ENCODE results near the gene TSPAN1.
A peak's percentile ranks its signal among the peaks of the same experiment; 100 is the strongest.

Gene TSPAN1

GRCh38 chr1:46188295-46189030 is 13.6 kb downstream of the TSPAN1 start:
- no peak for DNase-seq

DNA sequence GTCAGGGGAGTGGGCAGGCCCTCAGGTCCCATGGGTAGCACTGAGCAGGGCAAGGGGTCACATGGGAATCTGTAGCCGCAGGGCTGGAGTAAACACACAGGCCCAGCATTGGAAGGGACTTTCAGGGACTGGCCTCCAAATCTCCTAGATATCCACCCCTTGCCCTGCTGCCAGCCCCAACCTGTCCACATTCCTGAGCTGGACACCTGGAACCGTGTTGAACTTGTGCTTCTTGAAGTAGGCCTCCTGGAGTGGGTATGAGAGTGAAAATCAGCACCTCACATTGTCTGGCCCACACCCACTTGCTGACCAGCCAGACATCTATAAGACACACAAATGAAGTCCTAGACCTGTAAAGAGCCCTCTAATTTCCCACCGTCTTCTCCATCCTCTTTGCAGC is 15.7 kb downstream of the TSPAN1 start:
- no peak for DNase-seq

DNA sequence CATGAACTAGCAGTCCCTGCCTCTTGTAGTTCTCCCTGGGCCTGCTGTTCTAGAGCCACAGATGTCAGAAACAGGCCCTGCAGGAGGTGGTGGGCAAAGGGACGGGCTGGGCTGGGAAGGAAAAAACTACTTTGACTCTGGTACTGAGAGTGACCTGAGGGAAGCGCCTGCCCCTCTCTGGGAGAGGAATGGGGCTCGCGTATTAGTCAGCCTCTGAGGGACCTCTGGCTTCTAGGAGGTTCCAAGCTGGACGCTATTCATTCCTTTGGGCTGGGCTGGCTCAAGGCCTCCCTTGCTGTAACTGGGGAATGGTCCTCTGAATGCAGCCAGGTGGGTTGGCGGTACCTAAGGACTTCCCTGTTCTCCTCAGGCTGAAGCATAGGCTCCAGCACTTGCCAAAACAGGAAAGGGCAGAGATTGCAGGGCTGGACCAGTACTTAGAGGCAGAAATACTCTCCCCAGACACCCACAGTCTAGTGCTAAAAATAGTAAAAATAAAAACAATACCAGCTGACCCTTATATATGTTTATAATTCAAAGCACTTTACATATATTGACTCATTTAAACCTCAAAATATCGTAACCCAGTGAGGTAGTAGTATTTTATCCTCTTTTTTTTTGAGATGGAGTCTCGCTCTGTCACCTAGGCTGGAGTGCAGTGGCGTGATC is 16.3 kb downstream of the TSPAN1 start:
- DNase-seq: no peak

GRCh38 chr1:46192171-46192570 is 17.3 kb downstream of the TSPAN1 start:
- DNase-seq: no peak

- no peak for DNase-seq
Observed at GRCh38 chr1:46193285-46193684, 18.4 kb downstream of the TSPAN1 start.

DNA sequence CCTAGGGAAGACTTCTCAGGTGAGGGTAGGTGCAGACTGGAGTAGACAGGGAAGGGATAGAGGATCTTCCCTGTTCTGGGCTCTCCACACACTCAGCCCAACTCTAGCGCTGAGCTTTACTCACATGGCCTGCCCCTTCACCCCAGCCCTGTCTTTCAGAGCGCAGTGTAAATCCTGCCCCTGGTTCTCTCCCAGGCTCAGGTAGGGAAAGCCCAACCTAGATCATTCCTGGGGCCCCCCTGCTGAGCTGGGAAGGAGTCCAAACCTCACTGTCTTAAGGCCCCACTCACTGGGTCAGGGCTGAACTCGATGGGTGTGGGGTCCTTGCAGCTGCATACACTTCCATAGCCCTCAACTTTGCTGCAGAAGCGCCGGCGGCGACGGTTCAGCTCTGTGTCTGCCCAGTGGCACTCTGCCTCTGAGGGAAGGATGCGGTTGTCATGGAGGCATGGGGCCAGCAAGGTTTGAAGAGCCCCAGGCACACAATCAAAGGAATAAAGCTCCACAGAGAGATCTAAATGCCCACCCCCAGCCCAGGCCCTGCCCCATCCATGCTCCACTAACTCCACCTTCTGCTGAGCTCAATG is 19.2 kb downstream of the TSPAN1 start:
- no peak for DNase-seq

DNA sequence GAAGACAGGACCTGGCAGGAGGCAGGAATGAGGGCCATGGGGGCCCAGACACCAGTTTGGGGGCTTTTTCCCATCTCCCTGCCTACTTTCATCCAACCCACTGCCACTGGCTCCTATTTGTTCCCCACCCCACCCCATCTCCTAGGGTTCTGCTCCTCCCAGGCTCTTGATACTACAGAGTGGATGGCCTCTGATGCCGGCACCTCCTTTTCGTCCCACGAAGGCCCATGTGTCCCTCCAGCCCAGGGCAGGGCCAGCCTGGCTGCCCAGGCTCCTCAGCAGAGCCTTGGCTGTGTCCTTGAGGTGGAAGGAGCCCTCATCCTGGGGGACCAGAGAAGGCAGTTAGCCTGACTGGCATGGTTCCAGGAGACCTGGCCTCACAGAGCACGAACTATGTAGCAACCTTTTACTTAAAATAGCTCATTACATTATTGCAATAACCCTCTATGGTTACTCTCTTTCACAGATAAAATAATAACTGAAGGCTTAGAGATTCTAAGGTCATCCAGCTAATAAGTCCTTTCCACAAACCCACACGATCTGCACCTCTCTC is 19.8 kb downstream of the TSPAN1 start:
- DNase-seq: no peak

GRCh38 chr1:46196609-46197008 is 21.7 kb downstream of the TSPAN1 start:
- DNase-seq: no peak

GRCh38 chr1:46197560-46197963 is 22.7 kb downstream of the TSPAN1 start:
- peak; percentile 37 for DNase-seq

GRCh38 chr1:46197964-46198811 is 23.3 kb downstream of the TSPAN1 start, which contains the start of gene POMGNT1:
POMGNT1 (minus strand) TSS chr1:46198434; CDS start chr1:46197821, 613 bp downstream.
- peak; percentile 72 for DNase-seq

- no peak for DNase-seq
Observed at GRCh38 chr1:46199233-46199749, 24.4 kb downstream of the TSPAN1 start.

DNA sequence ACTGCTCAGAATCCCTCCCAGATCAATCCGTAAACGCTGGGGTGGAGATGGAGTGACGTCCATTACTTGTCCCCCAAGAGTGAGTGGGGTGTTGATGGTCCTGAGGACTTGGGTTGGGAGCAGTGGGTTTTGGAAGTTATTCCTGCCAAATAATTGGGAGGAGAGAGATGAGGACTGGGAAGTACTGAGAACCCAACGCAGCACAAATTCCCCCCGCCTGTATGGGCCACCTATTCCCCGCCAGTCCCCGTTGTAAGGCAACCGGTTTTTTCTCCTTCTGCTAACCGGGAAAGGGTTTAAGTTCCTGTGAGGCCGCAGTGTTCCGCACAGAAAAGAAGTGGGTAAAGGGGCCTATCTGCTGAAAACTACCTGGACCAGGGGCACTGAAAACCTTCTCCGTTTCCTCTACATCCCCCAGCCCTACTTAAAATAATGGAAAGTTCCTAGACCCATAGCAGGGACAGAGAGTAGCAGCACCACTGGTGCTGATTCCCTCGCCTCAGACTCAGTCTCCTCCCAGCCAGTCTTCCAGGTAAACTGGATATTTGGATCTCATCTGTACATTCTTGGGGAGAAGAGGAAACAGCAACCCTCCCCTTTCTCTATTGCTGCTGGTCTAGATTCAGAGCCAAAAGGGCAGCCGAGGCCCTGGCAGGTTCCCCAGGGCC is 29.0 kb downstream of the TSPAN1 start:
- DNase-seq: no peak

DNA sequence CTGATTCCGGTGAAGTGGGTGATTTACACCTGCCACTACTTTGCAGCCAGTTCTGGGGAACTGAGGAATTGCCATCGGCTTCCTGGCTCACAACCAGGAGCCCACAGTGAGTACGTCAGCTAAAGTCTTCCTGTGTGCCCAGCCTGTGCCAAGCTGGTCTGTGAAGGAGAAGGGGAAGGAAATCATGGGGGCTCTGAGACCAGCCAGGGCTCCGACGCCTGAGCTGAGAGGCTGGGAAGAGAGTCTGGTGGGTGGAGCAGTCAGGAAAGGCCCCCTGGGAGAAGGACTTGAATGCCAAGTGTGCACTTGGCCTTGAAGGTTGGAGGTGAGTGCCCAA is 29.5 kb downstream of the TSPAN1 start:
- DNase-seq: no peak

- no peak for DNase-seq
Observed at GRCh38 chr1:46205141-46205540, 30.3 kb downstream of the TSPAN1 start.

- no peak for DNase-seq
Observed at GRCh38 chr1:46205791-46206190, 30.9 kb downstream of the TSPAN1 start.

DNA sequence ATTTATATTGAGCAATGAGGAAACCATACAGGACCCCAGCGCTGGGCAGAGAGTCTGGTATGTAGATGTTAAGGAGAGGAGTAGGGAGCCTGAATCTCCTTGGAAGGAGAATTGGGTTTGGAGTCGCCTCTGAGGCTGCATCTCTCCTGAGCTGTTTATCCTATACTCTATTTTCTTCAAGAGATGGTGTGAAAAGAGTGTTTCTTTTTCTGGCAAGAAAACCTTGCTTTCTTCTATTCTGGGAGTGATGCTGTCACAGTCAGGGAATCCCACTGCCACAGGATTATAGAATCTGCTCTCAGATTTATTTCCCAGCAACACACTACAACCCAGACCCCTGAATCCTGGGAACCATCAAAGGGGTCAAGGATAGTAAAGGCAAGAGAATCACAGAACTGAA is 31.5 kb downstream of the TSPAN1 start:
- no peak for DNase-seq

GRCh38 chr1:46210561-46210960 is 35.7 kb downstream of the TSPAN1 start:
- DNase-seq: no peak

DNA sequence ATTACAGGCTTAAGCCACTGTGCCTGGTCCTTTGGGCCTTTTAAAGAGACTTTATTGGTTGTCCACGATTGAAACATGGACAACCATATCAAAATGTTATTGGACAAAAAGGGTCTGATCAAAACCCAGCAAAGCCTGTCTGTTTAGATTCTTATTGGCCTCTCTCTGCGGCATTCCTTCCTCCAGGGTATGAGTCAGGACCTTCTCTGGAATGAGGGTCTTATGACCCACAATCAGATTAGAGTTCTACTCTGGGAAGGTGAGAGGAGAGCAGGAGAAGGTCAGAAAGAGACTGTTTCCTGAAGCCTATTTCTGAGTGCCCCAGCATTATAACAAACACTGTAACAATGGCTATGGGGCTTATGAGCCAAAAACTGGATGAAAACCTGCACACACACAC is 36.2 kb downstream of the TSPAN1 start:
- no peak for DNase-seq

DNA sequence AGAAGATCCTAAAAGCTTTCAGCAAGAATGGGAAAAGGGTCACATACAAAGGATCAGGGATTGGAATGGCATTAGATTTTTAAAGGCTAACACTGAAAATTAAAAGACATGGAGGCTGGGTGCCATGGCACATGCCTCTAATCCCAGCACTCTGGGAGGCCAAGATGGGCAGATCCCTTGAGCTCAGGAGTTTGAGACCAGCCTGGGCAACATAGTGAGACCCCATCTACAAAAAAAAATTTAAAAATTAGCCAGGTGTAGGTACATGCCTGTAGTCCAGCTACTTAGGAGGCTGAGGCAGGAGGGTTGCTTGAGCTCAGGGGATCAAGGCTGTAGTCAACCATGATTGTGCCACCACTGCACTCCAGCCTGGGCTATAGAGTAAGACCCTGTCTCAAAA is 40.6 kb downstream of the TSPAN1 start:
- DNase-seq: no peak

GRCh38 chr1:46218443-46218842 is 43.6 kb downstream of the TSPAN1 start:
- no peak for DNase-seq

GRCh38 chr1:46219551-46220520 is 44.9 kb downstream of the TSPAN1 start:
- DNase-seq: peak; percentile 7

Data from fibroblast of skin of back (primary cell).